CD4-positive, alpha-beta T cell (primary cell): ENCODE measurements around the gene TAS2R60. TPM values are rescaled to one million over a fixed set of nuclear protein-coding genes. Genes with fewer than 3 reads are reported as not detected.

Source experiments
- ATAC-seq: fragments of 200-7000 bp; cut with Tn5 transposase; one replicate; pipeline ENCODE4 v1.10.0; 2022; ENCODE audit warnings: mild to moderate bottlenecking; ENCODE audit not compliant: poor library complexity
- CTCF ChIA-PET: fragments of 350-600 bp; sonication (Branson Sonifier 250); formaldehyde crosslinking; loops from one replicate; lab custom pipeline; 2021; ENCODE audit warnings: antibody characterized with exemption, inconsistent platforms; lab: Charles Lee
- POLR2A ChIA-PET: fragments of 350-600 bp; sonication (Branson Sonifier 250); formaldehyde crosslinking; loops from one replicate; lab custom pipeline; 2021; ENCODE audit warnings: antibody characterized with exemption, inconsistent platforms; lab: Charles Lee
- DNase-seq, 14 experiments: peaks; one replicate each; pipeline ENCODE4 v3.0.0-alpha.2; 2013 to 2020; ENCODE audit warnings: mixed read lengths in 2 of 14
- H3K27ac ChIP-seq, 2 donors: one replicate each; pipeline versions ENCODE4 v1.5.1 to v1.7.0; 2013; ENCODE audit warnings: low read length in 2 of 2, low read depth in 1 of 2, mild to moderate bottlenecking in 1 of 2
- H3K27me3 ChIP-seq, 2 experiments: 1 replicate in 1 of 2; 2 replicates in 1 of 2; pipeline versions ENCODE4 v1.6.1 to v1.7.0; 2013; ENCODE audit warnings: low read length in 2 of 2, control low read depth in 1 of 2, mild to moderate bottlenecking in 1 of 2, moderate library complexity in 1 of 2; ENCODE audit not compliant: insufficient read depth in 2 of 2, control insufficient read depth in 1 of 2
- H3K36me3 ChIP-seq: one replicate; pipeline ENCODE4 v1.6.1; 2013; ENCODE audit warnings: low read length, control low read depth; ENCODE audit not compliant: insufficient read depth
- H3K4me1 ChIP-seq: one replicate; pipeline ENCODE4 v1.6.1; 2013; ENCODE audit warnings: low read length, control low read depth; ENCODE audit not compliant: insufficient read depth
- H3K4me3 ChIP-seq: one replicate; pipeline ENCODE4 v1.5.1; 2013; ENCODE audit warnings: mild to moderate bottlenecking, low read length, moderate library complexity
- H3K9me3 ChIP-seq, 2 experiments: 1 replicate in 1 of 2; 2 replicates in 1 of 2; pipeline versions ENCODE4 v1.6.1 to v1.7.0; 2013; ENCODE audit warnings: low read length in 2 of 2, mild to moderate bottlenecking in 2 of 2, control low read depth in 1 of 2, moderate library complexity in 1 of 2; ENCODE audit not compliant: control insufficient read depth in 1 of 2, insufficient read depth in 1 of 2
- H3K27ac Mint-ChIP-seq: one replicate; pipeline ENCODE4 v1.8.0; 2020; ENCODE audit warnings: mixed read lengths
- H3K27me3 Mint-ChIP-seq: one replicate; pipeline ENCODE4 v1.8.0; 2021; ENCODE audit warnings: mixed read lengths
- H3K36me3 Mint-ChIP-seq: one replicate; pipeline ENCODE4 v1.8.0; 2021; ENCODE audit warnings: low read depth, mixed read lengths
- H3K4me1 Mint-ChIP-seq: one replicate; pipeline ENCODE4 v1.8.0; 2021; ENCODE audit warnings: low read depth, mixed read lengths
- H3K4me3 Mint-ChIP-seq: one replicate; pipeline ENCODE4 v1.8.0; 2020; ENCODE audit warnings: mild to moderate bottlenecking, mixed read lengths
- H3K9me3 Mint-ChIP-seq: one replicate; pipeline ENCODE4 v1.8.0; 2020; ENCODE audit warnings: mixed read lengths
- CTCF ChIP-seq: fragments of 200-600 bp; IDR thresholded peaks from one replicate; pipeline ENCODE4 v1.8.0; 2022; ENCODE audit warnings: antibody characterized with exemption, mild to moderate bottlenecking
- intact Hi-C, 2 experiments: fragments of 100-400 bp; cut with DNase I in 1 of 2; cut with micrococcal nuclease in 1 of 2; formaldehyde crosslinking; loops; one replicate each; pipeline versions ENCODE4 v1.15.1 to v1.9.0; 2023 to 2025; cut with DNase I, micrococcal nuclease
- total RNA-seq, 174 experiments: library from RNA in 2 of 174; stranded (reverse) in 2 of 174; gene quantifications; one replicate each; pipeline ENCODE4 v1.2.3 and lab custom pipeline; 2021 to 2026

TAS2R60 gene
- total RNA-seq, 2 experiments from 2014 or later, result 0.47 to 0.61 TPM

- TF ChIP-seq CTCF, result peak; percentile 82
- H3K27ac Mint-ChIP-seq, result no peak overlapping the region
- ATAC-seq (no peak), DNase-seq (peak in 4 of 14 experiments; percentile 20 to 75 (median 68))
- Histone ChIP-seq H3K4me1 (no peaks in the 10 kb centered on the region), H3K9me3 (no peaks in the 10 kb centered on the region), H3K4me3 (no peak overlapping the region), H3K36me3 (peaks cover 4% of the 10 kb centered on the region), H3K27me3 (no peaks in the 10 kb centered on the region), H3K27ac (no peak overlapping the region)
- H3K4me3 Mint-ChIP-seq, result no peak overlapping the region
- intact Hi-C loops, result loop anchor here (1.0 to 5.0 kb wide), 6 partner anchors 36 to 409 kb away; no protein-coding TSS in a partner anchor
- peaks cover 62% of the 10 kb centered on the region for H3K36me3 Mint-ChIP-seq
- peaks cover 46% of the 10 kb centered on the region for H3K4me1 Mint-ChIP-seq
- H3K27me3 Mint-ChIP-seq, result no peaks in the 10 kb centered on the region
- H3K9me3 Mint-ChIP-seq, result no peaks in the 10 kb centered on the region
- POLR2A ChIA-PET, result interaction anchor here (1.0 to 2.0 kb wide), 2 partner anchors 176 kb away, joined by 3 to 9 read pairs; no protein-coding TSS in a partner anchor
- CTCF ChIA-PET, result interaction anchor here (1.3 to 2.6 kb wide), 3 partner anchors 32 to 176 kb away, joined by 5 to 16 read pairs (median 14); no protein-coding TSS in a partner anchor
These were observed 26.6 kb upstream of the TAS2R60 start for GRCh38 chr7:143416565-143417149.

GRCh38 chr7:143417734-143418383 lies 25.4 kb upstream of the TAS2R60 start:
- POLR2A ChIA-PET, result interaction anchor here (0.7 to 1.0 kb wide), 2 partner anchors 178 to 346 kb away, joined by 3 read pairs; no protein-coding TSS in a partner anchor
- no peaks in the 10 kb centered on the region for H3K4me1 ChIP-seq
- H3K36me3 Mint-ChIP-seq, result peaks cover 74% of the 10 kb centered on the region
- H3K36me3 ChIP-seq, result peaks cover 4% of the 10 kb centered on the region
- CTCF ChIA-PET, result interaction anchor here (2.6 kb wide), 1 partner anchor 38 kb away, joined by 14 read pairs; no protein-coding TSS in a partner anchor
- intact Hi-C loops, result loop anchor here (2.0 to 5.0 kb wide), 3 partner anchors 115 to 411 kb away; no protein-coding TSS in a partner anchor
- no peak overlapping the region for H3K4me3 ChIP-seq
- TF ChIP-seq CTCF, result no peak
- no peaks in the 10 kb centered on the region for H3K27me3 Mint-ChIP-seq
- no peak overlapping the region for H3K27ac Mint-ChIP-seq
- H3K4me3 Mint-ChIP-seq, result no peak overlapping the region
- peaks cover 37% of the 10 kb centered on the region for H3K4me1 Mint-ChIP-seq
- no peaks in the 10 kb centered on the region for H3K27me3 ChIP-seq
- no peak for ATAC-seq
- H3K9me3 Mint-ChIP-seq, result no peaks in the 10 kb centered on the region
- H3K9me3 ChIP-seq, result no peaks in the 10 kb centered on the region
- DNase-seq, result no peak
- no peak overlapping the region for H3K27ac ChIP-seq

- Histone ChIP-seq H3K36me3 (peaks cover 4% of the 10 kb centered on the region), H3K4me1 (no peaks in the 10 kb centered on the region), H3K9me3 (no peaks in the 10 kb centered on the region), H3K27me3 (no peaks in the 10 kb centered on the region), H3K27ac (no peak overlapping the region), H3K4me3 (no peak overlapping the region)
- ChIA-PET POLR2A (no interaction called here), CTCF (no interaction called here)
- Mint-ChIP-seq H3K27me3 (no peaks in the 10 kb centered on the region), H3K4me3 (no peak overlapping the region), H3K9me3 (no peaks in the 10 kb centered on the region), H3K27ac (no peak overlapping the region), H3K4me1 (peaks cover 32% of the 10 kb centered on the region), H3K36me3 (peaks cover 80% of the 10 kb centered on the region)
- ATAC-seq (no peak), DNase-seq (no peak)
- intact Hi-C loops, result loop anchor here (5.0 kb wide), 2 partner anchors 117 to 412 kb away; no protein-coding TSS in a partner anchor
- no peak for TF ChIP-seq CTCF
These were observed 24.4 kb upstream of the TAS2R60 start for GRCh38 chr7:143418681-143419458.
